NCI-H2107 treated with DMSO at 0.1 percent for 48 hours (cell line): Measurements from ENCODE around the gene PRKD1.
"Not testable (repeated sequence)": the region's sequence is repeated elsewhere in the genome, so short reads cannot be mapped to it uniquely, and the experiment has no call there.

Experiments
- DNase-seq: peaks from one replicate; lab custom pipeline; 2025; ENCODE audit not compliant: unreplicated experiment; lab: John Stamatoyannopoulos, UW

PRKD1 gene

GRCh38 chr14:29802211-29802610 lies 125.4 kb downstream of the PRKD1 start:
- no peak for DNase-seq

- DNase-seq = no peak
Measured at GRCh38 chr14:29800961-29801360, 126.7 kb downstream of the PRKD1 start.

GRCh38 chr14:29799464-29800095 lies 128.1 kb downstream of the PRKD1 start:
- DNase-seq = no peak

- no peak for DNase-seq
Measured at GRCh38 chr14:29798811-29799210, 128.8 kb downstream of the PRKD1 start.

- no peak for DNase-seq
Measured at GRCh38 chr14:29798108-29798663, 129.5 kb downstream of the PRKD1 start.

GRCh38 chr14:29796853-29797252 lies 130.8 kb downstream of the PRKD1 start:
- DNase-seq = no peak

GRCh38 chr14:29789475-29789874 lies 138.2 kb downstream of the PRKD1 start:
- DNase-seq = no peak

GRCh38 chr14:29788093-29788492 lies 139.6 kb downstream of the PRKD1 start:
- no peak for DNase-seq

- DNase-seq = no peak
Measured at GRCh38 chr14:29783556-29783955, 144.1 kb downstream of the PRKD1 start.

GRCh38 chr14:29782041-29782440 lies 145.6 kb downstream of the PRKD1 start:
- no peak for DNase-seq

GRCh38 chr14:29777142-29777541 lies 150.5 kb downstream of the PRKD1 start:
- DNase-seq = not testable (repeated sequence)

GRCh38 chr14:29773990-29774389 lies 153.7 kb downstream of the PRKD1 start:
- peak; percentile 99 for DNase-seq

- DNase-seq = no peak
Measured at GRCh38 chr14:29763342-29763858, 164.2 kb downstream of the PRKD1 start.

- DNase-seq = peak; percentile 93
Measured at GRCh38 chr14:29759521-29760340, 167.9 kb downstream of the PRKD1 start.

- no peak for DNase-seq
Measured at GRCh38 chr14:29757711-29758233, 169.9 kb downstream of the PRKD1 start.

GRCh38 chr14:29757188-29757680 lies 170.4 kb downstream of the PRKD1 start:
- peak; percentile 51 for DNase-seq

- DNase-seq = no peak
Measured at GRCh38 chr14:29756019-29756385, 171.6 kb downstream of the PRKD1 start.

GRCh38 chr14:29755311-29756018 lies 172.2 kb downstream of the PRKD1 start:
- DNase-seq = no peak

GRCh38 chr14:29754134-29754533 lies 173.5 kb downstream of the PRKD1 start:
- DNase-seq = no peak

GRCh38 chr14:29752221-29752923 lies 175.3 kb downstream of the PRKD1 start:
- DNase-seq = no peak
